Activated gamma-delta T cell treated with Interleukin-2 at 50 U/mL for 16 hours (primary cell): Measurements from ENCODE around the gene CLRN2.
"Not testable (repeated sequence)": the region's sequence is repeated elsewhere in the genome, so short reads cannot be mapped to it uniquely, and the experiment has no call there.

Experiments
- DNase-seq: peaks from one replicate; pipeline ENCODE4 v3.0.0-alpha.2; 2020

The CLRN2 gene

GRCh38 chr4:17546222-17546621 lies 31.3 kb downstream of the CLRN2 start:
- no peak for DNase-seq

DNA sequence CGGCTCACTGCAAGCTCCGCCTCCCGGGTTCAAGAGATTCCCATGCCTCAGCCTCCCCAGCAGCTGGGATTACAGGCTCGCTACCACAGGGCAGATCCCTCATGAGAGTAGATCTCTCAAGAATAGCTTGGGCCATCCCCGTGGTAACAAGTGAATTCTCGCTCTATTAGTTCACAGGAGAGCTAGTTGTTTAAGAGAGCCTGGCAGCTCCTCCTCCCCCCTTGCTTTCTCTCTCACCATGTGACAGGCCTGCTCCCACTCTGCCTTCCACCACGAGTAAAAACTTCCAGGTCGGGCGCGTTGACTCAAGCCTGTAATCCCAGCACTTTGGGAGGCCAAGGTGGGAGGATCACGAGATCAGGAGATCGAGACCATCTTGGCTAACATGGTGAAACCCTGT lies 31.7 kb downstream of the CLRN2 start:
- no peak for DNase-seq

DNA sequence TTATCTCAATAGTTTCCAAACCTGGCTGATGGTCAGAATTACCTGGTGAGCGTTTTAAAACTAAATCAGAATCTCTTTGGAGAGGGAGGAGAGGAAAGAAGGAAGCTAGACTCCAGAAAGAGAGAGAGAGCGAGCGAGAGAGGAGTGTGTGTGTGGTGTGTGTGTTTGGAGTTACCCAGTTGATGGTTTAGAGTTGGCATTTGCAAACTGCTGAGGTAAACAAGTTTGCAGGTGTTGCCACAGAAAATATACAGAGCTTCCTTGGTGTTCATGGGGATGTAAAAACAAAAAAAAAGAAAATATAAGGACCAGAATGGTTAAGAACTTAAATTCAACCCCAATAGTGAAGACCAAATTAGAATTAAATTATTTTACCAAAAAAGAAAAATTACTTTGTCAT lies 35.6 kb downstream of the CLRN2 start:
- no peak for DNase-seq

GRCh38 chr4:17552427-17552826 lies 37.5 kb downstream of the CLRN2 start:
- no peak for DNase-seq

GRCh38 chr4:17554568-17554967 lies 39.6 kb downstream of the CLRN2 start:
- no peak for DNase-seq

DNA sequence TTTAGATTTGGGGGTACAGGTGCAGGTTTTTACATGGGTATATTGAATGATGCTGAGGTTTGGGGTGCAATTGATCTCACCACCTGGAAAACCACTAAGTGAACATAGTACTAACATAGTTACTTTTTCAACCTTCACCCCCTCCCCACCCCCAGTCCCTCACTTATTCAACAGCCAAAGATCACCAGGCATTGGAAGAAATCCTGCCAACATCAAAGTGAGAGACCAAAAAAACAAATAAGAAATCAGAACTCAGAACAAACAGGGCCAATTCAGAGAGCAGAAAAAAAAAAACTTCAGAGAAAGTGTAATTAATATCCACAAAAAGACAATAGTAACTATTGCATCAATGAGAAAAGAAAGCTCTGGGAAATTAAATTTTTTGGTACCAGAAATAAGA lies 41.5 kb downstream of the CLRN2 start:
- DNase-seq = no peak

GRCh38 chr4:17557880-17558279 lies 42.9 kb downstream of the CLRN2 start:
- no peak for DNase-seq

DNA sequence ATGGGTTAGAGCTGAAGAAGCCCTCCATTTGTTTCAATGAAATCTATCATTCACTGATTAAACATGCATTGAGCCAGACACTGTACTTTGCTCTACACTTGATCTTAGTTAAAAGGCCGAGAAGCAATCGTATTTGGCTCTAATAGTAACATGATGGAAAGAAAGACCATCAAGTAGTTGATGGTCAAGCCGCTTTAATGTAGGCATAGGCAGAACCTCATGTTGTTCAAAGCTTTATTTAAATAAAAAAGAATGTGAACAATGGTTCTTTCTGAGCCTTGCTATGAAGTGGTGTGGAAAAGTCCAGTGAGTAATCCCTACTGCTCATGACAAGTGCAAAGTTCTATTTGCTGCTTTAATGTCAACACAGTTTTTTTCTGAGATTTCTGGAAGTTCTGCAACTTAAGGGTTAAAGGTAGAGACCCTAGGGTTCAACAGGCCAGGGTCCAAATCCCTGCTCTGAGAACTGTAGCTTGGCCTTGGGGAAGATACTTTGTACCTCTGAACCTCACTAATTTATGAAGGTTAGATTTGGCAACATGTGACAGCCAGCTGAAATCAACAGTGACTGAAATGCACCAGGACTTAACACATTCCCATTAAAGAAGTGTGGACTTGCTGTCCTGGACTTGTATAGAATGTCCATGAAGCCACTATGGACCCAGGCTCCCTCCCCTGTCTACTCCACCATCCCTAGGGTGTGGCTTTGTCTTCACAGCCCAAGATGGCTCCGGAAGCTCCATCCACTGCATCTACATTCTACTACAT lies 44.2 kb downstream of the CLRN2 start:
- no peak for DNase-seq

GRCh38 chr4:17559709-17560048 lies 44.7 kb downstream of the CLRN2 start:
- no peak for DNase-seq

GRCh38 chr4:17560065-17560673 lies 45.2 kb downstream of the CLRN2 start:
- DNase-seq = no peak

- DNase-seq = no peak
Observed at GRCh38 chr4:17561195-17561909, 46.4 kb downstream of the CLRN2 start.

DNA sequence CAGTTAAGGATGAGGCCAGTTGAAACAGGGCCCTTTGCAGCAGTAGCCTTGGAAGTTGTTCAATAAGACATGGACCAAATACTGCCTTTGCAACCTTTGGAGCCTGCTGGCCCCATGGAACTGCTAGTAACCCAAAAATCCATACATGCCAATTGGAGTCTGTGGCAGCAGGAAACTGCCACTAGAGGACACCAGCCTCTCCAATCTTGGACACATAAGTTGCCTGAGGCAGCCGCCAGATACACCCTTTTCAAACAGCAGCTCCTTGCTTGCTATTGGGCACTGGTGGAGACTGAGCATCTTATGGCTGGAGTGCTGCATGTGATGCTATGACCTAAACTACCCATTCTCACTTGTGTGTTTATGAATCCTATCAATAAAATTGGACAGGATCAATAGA lies 47.2 kb downstream of the CLRN2 start:
- no peak for DNase-seq

- DNase-seq = no peak
Observed at GRCh38 chr4:17565846-17566245, 50.9 kb downstream of the CLRN2 start.

DNA sequence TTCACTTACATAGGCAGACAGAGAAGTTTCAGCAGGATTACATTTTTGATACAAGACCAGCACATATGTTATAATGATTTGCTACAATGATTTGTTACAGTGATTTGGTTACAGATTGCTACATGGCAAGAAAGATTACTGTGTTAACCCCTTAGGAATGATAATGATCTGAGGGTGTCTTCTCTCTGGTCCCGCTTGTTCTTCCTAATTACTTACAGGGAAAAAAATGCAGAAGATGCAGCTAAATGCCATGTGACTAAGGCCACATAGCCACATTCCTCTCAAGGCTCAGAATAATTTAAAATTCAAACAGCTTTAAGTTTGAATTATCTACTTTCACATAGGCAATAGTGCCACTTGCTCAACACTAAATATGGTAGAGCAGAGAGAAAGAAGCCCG lies 52.3 kb downstream of the CLRN2 start:
- no peak for DNase-seq

DNA sequence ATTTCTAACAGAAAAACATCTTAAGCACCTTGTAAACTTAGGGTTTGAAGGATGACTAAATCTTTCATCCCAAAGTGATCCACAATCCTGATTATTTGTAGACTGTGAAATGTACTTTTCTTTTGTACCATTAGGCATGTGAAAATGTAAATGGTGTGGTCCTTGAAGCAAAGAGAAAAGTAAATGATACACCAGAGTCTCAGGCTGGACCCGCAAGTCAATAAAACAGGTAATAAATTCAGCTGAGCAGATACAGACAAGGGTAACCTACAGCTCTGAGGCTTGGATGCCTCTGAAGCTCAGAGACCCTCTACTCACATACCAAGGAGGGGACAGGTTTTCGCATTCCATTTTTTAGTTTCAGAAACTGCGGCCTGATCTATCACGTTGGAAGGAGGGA lies 59.2 kb downstream of the CLRN2 start:
- no peak for DNase-seq

GRCh38 chr4:17575177-17575576 lies 60.2 kb downstream of the CLRN2 start:
- DNase-seq = not testable (repeated sequence)
